SHP77 treated with DMSO at 0.1 percent for 48 hours (cell line): Measurements from ENCODE around the gene CNIH3.

Experiments
- DNase-seq: peaks from one replicate; lab custom pipeline; 2025; lab: John Stamatoyannopoulos, UW

The CNIH3 gene

DNA sequence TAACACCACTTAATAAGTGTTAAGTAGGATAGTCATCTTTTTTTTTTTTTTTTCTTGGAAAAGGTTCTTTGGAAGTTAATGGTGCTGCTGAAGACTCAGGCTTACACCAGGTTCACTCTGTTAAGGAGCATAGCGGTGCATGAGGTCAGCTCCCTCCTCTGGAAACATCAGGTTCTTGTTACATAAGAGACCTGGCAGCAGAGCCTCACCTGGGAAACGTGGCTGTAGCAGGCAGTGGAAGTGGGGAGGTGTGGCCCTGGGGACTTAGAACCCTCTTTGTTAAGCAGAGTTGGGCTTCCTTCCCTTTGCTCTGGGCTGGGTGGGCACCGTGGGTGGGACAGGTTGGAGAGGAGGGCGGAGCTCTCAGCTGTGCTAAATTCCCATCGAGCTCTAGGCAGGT lies 104.1 kb downstream of the CNIH3 start:
- no peak for DNase-seq

DNA sequence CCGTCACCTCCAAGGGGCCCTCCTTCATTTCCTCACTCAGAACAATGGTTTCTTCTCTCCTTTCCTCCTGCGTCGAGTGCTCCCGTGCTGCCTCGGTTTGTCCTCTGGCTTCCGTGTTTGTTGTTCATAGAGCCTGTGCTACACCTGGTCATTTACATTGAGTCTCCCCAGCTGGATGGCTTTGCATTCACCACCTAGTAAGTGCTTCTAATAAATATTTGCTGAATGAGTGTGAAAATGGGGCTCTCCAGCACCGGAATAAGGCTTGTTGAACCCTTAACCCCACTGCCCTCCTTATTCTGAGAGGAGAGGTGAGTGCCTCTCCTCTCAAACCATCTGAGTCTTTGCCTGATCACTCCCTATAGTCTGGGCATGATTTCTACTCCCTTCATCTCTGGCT lies 104.9 kb downstream of the CNIH3 start:
- no peak for DNase-seq

DNA sequence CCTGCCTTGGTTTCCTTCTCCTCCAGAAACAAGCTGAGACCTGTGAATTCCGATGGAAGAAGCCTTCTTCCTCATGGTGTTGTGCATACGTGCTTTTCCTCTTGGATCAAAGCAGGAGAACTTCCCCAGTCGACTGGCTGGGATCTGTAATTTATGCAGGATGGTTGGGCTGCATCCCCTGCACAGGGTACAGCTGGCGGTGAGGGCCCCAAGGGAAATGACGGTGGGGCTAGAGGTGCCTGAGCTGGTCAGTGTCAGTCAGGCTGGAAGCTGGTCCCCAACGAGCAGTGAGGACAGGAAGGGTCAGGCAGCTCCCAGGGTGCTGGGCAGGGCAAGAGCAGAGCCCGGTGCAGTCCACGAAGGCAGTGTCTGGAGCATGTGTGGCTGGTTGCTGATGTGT lies 106.7 kb downstream of the CNIH3 start:
- DNase-seq = no peak

DNA sequence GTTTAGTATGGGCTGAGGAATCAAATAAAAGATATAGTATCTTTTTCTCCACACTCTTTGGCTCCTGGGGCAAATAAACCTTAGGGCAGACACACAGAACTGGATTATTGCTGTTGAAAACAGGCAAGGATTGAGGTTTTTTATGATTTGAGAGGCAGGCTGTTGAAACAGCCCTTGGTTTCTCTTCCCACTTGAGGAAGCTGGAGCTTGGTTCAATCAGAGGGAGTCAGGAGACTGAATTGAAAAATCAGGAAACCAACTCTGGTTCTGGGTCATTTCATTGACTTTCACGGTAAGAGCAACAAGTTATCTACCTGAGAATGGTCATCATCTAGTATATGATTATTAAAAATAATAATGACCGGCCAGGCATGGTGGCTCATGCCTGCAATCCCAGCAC lies 108.4 kb downstream of the CNIH3 start:
- DNase-seq = no peak

DNA sequence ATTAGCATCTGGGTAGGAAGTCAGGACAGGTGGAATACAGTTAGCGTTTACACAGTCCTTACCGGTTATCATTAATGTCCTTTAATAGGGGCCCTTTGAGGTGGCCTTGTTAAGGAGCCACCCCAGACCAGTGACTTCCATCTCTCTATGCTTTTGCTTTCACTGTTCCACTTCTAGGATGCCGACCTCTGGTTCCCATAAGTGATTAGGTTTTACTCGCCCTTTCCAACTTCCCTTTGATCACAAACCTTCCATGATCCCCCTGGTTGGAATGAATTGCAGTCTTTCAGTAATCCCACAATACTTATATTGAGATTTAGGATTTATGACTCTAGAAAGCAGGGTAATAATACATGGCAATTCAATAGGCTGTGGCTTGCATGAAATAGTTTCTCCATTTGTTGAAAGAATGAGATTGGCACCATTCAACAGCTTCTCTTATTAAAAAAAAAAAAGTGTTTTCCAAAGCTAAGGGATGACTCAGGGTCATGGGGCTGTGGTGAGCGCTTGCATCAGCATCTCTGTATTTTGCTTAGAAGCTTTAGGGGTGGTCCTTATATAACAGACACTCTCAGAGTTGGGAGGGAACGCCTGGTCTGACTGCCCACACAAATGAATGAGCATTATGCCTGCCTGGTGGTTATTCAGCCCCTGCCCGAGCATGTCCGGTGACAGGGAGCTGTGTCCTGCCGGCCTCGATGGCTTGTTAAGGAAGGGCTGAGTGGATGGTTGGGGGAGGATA lies 110.5 kb downstream of the CNIH3 start:
- DNase-seq = no peak

DNA sequence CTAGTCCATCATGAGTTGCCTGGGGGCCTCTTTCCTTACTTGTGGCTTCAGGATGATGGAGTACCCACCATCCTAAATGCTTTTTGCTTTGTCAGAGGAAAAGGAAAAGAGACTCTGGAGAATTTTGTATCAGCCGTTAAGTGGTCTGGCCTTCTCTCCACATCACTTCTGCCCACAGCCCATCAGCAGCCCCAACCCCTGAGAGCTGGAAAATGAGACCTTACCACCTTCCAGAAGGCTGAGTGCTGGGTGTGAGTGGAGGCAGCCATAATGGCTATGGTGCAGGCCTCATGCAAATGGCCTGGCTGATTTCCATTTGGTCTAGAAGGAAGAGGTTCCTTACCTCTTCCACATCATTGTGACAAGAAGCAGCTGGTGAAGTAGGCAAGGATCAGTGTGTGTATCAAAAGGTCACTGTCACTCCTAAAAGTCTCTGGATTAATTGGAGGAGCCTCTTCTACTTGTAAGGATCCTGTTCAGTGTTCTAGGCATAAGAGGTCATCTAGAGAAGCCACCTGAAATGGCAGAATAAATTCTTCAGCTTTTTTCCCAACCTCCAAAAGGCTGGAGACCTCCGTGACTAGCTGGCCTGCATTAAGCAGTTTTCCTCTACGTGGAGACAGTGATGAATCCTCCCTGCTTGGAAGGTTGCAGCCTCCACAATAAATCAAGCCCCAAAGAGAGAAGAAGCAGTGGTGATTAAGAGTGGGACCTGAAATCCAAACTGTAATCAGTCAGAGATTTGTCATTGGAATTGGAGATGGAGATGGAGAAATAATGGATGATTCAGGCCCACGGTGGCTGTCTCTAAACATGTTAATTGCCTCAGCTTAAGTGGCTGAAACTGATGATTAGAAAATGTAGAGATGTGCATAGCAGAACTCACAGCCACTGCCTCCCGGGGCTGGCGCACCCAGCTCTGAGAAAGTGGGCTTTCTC lies 111.5 kb downstream of the CNIH3 start:
- no peak for DNase-seq

DNA sequence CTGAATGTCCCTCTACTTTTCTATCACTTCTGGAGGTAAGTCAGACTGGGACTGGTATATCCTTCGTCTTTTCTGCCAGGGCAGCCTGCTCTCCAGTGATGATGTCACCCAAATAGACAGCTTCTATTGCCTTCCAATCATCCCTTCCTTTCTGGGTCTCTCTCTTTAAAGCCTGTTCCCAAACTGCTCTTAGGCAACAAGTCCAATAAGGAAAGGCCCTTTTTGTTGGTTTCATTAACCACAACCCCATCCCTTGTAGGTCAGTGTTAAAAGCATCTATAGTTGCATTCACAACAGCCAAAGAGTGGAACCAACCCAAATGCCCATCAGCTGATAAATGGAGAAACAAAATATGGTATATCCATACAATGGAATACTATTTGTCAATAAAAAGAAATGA lies 114.4 kb downstream of the CNIH3 start:
- DNase-seq = no peak

DNA sequence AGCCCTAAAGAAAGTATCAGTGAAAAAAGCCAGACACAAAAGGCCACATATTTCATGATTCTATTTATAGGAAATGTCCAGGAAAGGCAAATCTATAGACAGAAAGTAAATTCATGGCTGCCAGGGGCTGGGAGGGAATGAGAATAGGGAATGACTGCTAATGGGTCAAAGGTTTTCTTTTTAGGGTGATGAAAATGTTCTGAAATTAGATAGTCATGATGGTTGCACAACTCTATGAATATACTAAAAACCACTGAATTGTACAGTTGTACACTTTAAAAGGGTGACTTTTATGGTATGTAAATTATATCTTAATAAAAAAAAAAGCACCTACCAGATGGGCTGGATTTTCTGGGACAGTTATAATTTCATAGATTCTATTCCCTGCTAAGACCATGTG lies 114.8 kb downstream of the CNIH3 start:
- no peak for DNase-seq

DNA sequence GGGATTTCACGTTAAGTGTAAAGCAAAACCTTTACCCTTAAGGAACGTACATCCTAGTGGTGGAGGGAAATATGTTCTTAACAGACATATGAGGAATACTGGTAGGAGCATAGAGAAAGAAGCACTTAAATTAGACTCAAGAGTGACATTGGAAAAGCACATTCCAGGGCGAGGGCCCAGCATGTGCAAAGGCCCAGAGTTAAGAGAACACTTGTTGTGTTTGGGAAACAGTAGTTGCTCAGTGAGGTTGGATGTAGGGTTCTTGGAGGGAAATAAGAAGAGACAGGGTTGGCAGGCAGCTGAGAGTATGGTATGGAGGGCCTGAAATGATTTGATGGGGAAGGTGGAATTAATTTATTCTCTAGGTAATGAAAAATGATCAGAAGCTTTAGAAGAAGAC lies 115.5 kb downstream of the CNIH3 start:
- no peak for DNase-seq

DNA sequence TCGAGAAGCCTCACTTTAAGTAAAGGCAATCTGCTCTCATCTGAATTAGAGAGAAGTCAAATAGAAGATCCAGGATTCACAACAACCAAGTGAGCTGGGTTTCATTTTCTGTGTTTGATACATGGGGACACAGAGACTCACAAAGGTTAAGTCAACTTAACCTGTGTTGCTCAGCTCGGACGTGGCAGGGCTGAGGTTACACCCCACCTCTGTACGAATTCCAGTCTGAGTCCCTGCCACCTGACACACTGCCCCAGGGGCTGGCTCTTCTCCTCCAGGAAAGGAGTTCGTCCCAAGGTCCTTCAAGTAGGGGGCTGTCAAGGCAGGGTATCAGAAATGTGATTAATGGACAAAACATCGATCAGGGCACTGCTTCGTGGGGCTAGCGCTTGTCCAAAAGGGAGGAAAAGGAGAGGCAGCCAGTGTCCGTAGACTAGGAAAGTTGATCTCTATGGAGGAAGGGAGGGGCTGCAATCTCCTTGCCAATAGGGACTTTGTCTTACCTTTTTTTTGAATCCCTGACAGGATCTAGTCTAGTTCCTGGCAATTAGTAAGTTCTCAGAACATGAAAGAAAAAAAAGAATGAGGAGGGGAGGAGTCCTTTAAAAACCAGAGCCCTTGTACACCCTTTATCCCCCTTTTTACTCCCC lies 116.4 kb downstream of the CNIH3 start:
- no peak for DNase-seq

DNA sequence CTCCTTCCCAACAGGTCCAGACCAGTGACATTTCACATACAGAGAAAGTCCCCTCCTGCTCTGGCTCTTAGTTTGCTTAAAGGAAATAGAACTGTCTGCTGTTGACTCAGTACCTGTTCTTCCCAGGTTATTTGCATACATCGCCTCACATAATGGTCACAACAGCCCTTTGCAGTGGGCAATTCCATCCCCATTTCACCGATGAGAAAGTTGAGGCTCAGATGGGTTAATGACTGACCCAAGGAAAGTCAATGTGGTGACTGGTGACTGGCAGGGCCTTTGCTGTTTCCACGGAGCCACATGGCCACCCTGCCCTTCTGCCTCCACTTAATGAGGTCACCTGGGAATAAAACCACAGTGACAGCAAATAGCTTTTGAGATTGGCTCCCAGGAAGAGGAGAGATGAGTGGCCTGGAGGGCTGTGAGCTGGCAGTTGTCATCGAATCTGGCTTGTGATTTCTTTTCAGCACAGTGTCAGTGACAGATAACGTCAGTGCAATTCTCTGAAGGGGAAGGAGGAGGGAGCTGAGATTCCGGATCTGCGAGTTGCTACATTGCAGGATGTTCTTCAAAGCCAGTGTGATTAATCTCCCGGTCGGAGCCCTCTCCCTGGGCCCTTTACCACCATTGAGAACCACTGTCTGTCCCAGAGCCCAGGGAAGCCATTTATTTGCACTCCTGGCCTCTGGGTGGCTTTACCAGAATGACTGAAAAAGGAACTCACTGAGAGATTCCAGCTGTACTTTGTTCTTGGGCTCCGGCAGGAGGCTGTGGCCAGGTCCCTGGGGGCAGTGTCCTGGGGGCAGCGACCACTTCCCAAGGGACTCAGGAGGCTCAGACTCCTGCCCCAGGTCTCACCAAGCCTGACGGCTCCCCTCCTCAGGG lies 117.2 kb downstream of the CNIH3 start:
- no peak for DNase-seq

DNA sequence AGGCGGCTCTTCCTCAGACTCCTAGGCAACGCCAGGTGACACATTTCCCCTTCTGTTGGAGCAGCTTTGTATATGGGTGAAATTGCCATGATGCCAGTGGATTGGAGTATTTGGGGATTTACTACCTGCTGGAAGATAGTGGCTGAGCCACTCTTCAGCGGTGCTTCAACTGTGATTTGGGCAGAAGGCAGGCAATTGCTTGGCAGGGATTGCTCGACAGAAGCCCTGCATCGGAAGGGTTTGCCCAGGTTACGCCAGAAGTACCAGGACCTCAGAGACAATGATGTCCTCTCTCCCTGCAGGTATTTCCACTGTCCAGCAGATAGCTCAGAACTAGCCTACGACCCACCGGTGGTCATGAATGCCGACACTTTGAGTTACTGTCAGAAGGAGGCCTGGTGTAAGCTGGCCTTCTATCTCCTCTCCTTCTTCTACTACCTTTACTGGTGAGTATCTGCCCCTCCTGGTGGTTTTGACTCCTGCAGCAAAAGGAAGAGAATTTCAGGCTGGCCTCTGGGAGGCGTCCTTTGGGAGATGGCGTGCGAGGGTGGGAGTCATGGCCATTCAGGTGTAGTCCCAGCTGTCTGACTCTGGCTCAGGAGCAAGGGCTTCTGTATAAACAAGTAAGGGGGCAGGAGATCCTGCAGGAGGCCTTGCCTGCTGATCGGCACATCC lies 118.3 kb downstream of the CNIH3 start:
- no peak for DNase-seq

DNA sequence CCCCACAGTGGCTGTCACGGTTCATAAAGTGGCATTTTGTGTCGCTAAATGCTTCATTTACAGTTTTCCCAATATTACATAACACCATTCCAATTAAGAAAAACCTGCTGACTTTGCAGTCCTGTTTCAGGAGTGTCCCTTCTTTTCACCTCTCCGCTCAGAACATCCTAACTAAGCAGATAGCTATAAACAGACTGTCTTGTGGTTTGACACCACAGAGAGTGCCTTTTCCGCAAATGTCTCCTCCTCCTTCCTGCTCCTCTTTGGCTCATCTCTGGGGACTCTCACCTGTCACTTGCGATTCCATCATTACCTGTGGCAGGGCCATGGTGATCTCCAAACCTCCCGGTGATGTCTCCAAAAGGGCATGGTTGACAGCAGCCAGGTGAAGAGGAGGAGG lies 119.0 kb downstream of the CNIH3 start:
- DNase-seq = no peak

DNA sequence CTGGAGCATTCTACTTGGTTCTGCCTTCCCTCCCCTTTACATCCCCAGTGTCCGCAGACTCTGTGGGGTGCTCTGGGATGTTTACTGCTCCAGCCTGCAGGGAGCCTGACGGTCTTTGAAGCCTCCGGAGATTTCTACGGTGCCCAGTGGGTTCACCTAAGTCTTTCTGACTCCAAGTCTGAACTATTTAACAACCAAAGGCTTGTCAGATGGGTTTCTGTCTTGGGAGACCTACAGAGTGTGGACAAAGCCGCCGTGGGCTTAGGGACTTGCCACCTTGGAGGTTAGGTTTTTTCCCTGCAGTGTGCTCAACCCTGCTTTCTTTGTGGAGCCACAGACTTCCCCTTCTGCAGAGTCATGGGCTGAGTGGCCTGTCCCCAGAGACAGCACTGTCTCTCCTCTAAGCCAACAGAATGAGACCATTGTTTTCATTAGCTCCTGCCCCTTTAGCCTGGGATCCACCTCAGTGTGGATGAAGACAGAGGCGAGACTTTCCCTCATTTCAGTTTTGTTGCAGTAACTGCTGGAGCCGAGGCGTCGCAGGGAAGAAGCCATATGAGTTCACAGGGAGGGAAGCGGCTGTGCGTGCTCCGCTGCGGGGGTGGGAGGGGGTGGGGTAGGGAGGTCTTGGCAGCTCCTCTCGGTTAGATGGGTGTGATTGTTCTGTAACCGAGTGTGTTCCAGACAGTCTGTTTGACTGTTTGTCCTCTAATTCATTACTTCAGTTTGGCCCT lies 120.7 kb downstream of the CNIH3 start:
- no peak for DNase-seq

DNA sequence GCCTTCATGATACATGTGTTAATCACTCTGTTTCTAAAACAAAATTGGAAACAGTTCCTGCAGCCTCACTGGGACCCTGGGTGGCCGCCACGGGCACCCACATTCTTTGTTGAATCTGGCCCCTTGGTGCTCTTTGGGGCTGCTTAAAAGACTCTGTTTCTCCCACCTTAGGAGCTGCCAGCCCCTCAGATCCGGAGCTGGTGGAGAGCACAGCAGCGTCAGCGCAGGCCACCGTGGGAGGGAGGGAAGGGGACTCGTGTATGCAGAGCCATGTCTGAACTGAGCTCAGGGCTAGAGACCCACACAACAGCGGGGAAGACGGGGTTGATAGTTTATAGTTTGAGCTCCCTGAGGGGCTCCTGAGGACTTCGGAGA lies 121.2 kb downstream of the CNIH3 start:
- DNase-seq = no peak

DNA sequence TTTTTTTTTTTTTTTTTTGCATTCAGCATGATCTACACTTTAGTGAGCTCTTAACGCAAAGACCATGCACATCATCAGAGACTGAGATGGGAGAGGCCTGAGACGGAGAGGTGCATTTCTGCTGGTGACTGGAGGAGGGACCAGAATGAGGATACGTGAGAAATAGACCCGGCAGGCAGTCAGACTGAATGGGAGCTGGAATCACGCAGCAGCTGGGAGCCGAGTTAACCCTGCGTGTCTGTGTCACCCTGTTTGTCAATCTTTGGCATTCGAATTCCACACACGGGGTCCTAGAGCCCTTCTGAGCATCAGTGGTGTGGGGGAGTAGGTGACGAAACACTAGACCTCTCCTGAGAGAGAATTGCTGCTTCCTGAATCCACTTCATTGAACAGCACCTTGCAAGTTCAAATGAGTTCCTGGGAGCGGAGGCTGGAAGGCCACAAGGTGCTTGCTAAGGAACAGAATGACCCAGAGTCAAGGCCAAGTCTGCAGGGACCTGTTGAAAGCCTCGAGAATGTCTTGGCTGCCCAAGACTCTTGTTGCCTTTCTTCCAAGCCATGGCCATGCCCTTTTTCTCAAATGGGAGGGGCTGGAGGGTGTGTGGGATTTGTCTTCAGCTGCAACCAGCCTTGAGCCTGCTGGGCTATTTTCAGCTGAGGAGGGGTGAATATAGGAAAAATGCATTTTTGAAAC lies 123.3 kb downstream of the CNIH3 start:
- DNase-seq = no peak

DNA sequence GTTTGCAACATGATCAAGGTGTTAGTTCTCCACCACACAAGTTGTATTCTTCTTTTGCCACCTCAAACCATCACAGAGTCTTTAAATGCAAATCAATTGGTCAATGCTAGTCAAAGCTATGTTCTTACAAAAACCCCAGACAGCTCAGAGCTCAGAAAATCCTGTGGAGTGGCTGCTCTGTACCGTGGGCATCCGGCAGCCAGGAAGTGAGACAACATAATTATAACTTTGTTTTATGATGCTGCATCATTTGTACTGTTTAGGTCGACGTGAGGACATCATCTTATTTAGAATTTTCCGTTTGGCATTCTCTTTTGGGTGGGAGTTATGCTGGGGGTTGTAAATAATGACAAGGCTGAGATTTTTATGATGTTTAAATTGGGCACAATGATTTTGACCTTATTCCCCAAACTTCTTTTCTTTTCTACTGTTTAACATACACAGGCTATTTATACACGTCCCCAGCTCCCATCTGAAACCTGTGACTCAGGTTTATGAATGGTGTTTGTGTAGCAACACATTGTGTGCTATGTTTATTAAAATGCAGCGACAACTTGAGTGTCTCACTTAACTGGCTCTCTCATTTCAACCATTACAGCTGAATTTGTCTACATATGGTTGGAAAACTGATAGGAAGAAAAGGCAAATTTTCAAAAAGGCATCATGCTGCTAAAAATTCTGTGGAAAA lies 124.0 kb downstream of the CNIH3 start:
- no peak for DNase-seq

DNA sequence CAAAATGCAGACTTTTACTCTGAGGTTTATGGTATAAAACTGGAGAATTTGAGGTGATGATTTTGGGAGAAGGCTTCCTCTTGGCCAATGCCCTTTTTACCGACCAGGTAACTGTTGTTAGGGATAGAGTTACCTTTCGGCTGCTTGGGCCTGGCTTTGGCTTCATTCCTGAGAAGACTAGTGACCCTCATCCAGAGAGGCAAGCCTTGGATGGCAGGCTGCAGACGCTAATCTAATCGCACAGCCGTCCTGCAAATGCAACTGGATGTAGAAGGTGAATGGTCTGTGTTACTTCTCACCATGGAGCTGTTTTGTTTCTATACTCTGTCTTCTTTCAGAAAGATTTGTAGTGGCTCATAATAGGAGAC lies 124.6 kb downstream of the CNIH3 start:
- no peak for DNase-seq

DNA sequence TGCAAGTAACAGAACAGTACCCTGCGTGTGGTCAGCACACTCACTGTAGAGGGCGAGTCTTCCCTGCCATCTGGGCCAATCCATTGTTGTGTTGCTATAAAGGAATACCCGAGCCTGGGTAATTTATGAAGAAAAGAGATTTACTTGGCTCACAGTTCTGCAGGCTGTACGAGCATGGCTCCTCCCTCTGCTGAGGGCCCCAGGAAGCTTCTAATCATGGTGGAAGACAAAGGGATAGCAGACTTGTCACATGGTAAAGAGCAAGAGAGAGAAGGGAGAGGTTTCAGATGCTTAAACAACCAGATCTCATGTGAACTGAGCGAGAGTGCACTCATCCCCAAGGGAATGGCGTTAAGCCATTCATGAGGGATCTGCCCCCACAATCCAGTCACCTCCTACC lies 126.2 kb downstream of the CNIH3 start:
- no peak for DNase-seq
